Amniotic stem cell (primary cell): ENCODE results near the gene CDCA7L.
A peak's percentile ranks its signal among the peaks of the same experiment; 100 is the strongest.

Experiments
- DNase-seq: peaks from one replicate; lab custom pipeline; 2025; lab: John Stamatoyannopoulos, UW

The CDCA7L gene, protein sequence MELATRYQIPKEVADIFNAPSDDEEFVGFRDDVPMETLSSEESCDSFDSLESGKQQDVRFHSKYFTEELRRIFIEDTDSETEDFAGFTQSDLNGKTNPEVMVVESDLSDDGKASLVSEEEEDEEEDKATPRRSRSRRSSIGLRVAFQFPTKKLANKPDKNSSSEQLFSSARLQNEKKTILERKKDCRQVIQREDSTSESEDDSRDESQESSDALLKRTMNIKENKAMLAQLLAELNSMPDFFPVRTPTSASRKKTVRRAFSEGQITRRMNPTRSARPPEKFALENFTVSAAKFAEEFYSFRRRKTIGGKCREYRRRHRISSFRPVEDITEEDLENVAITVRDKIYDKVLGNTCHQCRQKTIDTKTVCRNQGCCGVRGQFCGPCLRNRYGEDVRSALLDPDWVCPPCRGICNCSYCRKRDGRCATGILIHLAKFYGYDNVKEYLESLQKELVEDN

DNA sequence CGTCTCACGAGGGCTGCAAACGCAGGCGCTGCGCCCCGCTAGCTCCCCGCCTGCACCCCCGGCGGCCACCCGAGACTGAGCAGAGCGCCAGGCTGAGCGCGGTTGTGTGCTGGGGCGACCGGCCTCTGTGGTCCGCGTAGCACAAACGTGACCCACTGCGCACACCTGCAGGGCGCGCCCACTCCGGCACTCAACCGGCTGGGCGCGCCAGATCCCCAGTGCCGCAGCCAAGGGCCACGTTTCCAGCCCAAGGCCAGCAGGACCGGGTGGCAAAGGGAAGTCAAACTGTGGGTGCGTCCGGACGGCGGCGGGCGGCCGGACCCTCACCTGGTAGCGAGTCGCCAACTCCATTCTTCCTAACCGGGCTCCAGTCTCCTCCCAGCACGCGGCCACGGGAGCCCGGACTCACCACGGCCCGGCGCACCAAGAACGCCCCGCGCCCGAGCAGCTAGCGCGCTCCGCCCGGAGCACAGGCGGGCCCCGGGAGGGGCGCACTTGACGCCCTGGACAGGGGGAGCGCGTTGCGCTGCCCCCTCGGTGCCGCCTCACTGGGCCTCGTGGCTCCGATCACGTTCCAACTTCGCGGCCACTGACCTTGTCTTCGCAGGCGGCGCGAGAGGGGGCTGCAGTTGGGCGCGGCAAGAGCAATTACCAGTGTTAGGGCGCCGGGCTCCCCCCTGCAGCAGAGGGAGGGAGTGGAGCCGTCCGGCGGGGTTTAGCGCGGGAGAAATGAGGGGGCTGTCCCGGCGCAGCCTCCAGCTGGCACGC, at the start of gene CDCA7L:
Gene CDCA7L (minus strand): TSS at position 446 of the 768 bp plus-strand sequence. CDS start 95 bp downstream, at position 351.
- peak; percentile 31 for DNase-seq

DNA sequence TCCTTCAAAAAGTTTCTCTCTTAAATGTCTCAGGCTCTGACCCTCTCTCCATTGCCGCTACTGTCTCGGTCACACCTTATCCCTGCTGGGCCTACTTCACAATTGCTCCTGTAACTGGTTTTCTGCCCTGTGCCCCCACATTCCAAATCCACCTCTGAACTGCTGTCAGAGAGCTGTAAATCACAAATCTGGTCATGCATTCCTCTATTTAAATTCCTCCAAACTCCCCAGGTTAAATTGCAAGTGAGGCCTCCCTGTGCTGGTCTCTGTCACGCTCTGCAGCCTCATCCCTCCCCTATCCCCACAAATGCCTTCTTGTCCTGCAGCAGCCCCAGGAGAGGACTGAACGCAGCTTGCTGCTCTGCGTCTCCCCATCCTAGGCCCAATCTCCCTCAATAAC, 40.4 kb upstream of the CDCA7L start:
- DNase-seq = no peak

DNA sequence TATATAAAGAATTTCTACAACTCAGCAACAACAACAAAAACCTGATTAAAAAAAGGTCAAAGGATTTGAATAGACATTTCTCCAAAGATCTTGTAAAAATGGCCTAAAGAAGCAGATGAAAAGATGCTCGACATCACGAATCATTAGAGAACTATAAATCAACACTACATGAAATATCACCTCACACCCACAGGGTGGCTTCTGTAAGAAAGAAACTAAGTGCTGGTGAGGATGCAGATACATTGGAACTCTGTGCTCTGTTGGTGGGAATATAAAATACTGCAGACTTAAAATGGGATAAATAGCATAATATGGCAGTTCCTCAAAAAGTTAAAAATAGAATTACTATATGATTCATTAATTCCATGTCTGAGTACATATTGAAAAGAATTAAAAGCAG, 38.3 kb upstream of the CDCA7L start:
- no peak for DNase-seq

DNA sequence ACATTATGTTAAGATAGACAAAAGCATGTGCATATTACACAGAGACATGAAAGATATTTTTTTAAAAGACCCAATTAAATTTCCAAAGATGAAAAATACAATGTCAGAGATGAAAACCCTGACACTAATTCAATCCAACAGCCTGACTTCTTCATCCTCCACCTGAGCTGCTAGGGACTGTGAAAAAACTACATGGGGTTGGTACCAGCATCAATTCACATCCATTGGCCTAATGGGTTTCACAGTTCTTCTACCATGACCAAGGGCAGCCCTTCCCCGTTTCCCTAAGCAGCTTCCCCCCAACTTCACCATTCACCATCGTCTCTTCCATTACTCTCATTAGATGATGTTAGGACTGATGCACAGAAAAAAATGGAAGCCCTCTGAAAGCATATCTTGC, 37.4 kb upstream of the CDCA7L start:
- DNase-seq = no peak

DNA sequence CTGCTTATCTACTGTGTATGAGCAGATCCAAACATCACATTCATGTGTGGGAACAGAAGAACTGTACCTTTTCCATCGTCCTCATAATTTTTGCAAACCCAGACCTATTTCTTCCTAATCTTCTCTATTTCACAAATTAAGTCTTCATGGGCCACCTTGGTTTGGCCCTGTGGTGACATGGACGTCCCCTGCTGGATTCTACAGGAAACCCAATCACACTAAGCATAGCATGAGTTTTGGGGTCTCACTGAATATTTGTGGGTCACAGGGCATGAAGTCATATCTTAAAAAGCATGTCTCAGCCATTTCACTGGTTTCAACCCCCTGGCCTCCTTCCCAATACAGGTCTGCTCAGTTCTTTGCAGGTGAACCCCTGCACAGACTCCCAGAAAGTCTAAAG, 35.8 kb upstream of the CDCA7L start:
- DNase-seq = no peak

DNA sequence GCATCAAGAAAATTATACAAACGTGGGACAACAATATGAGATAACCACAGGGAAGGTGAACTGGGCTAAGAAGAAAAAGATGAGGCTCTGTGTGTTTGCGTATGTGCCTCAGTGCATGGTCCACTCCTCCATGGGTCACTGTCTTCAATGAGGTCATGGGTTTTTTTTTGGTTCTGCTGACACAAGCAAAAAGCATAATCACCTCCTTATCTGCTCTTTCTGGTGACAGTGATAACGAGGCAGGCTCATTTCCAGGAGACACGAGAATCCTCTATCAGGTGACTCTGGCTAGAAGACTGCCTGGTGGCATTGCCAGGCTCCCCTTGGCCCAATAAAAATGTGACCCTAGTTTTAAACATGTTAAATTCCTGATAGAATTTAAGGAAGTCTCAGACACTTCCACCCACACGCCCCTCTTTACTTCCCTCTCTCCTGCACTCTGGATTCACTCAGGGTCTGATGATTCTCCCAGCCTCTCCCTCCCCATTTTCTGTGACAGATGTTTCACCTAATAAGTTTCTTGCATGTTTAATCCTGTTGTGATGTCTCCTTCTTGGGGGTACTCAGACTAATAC, 35.3 kb upstream of the CDCA7L start:
- DNase-seq = no peak

DNA sequence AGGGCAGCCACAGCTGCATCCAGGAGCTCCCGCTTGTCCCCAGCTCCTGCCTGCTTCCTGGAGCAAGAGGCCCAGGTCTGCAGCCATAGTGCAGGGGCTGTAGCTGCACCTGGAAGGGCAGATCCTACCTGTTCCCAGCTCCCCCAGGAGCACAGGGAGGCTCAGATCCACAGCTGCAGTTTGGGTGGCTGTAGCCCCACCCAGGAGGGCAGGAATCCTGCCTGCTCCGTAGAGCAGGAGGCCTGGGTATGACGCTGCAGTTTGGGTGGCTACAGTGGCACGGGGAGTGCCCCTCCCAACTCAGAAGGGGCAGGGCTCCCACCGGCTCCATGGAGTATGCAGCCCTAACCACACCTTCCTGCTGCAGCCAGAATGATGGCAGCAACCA, 26.7 kb upstream of the CDCA7L start:
- no peak for DNase-seq

DNA sequence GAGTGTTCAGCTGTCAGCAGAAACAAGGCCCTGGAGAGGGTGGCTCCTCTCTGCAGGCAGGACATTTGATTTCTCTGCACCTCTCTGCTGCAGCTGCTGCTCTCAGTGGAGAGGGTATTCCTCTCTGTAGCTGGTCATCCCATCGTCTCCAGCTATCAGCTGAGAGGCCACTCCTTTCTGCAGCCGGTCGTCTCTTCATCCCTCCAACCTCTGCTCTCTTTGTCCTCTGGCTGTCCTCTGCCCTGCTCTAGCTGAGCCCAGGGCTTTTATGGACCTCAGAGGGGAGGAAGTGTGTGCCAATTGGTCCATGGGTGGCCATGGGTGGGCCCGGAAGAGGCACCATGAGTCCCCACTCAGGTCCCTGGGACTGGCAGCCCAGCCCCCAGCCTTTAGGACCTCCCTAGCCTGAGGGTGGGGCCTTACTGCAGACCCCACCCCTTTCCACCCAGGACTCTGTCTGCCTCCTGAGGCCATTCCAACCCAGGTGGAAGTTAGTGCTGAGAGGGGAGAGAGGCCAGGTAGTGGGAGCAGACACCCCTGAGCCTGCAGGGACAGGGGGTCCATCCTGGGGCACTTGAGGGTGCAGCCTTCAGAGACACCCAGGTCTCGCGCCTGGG, 26.2 kb upstream of the CDCA7L start:
- DNase-seq = no peak

DNA sequence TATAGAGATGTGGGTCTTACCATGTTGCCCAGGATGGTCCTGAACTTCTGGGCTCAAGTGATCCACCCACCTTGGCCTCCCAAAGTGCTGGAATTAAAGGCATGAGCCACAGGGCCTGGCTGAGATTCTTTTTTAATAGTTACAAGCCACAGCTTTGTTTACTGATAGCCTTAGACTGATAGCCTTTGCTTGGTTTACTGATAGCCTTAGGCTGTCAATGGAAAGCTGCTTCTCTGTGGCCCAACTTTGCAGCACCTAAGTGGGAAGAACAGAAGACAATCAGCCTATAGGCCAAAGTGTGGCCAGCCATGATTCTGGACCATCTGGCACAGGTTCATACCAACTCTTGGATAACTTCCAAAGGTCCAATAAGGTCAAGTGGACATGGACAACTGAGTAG, 24.1 kb upstream of the CDCA7L start:
- DNase-seq = no peak

DNA sequence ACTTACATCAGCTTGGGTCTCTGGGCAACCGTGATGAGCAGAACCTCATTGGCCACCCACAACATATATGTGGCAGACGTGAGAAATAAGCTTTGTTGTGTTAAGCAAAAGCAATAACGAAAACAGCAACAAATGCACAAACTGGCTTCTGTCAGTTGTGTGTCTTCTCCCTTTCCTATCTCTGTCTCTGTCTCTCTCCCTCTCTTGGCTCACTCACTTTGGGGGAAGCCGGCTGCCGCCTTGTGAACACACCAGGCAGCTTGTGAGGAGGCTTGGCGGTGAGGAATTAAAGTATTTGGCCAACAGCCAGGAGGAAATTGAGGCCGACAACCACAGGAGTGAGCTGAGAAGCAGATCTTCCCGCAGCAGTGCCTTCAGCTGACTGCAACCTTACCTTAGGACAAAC, 21.9 kb upstream of the CDCA7L start:
- no peak for DNase-seq

DNA sequence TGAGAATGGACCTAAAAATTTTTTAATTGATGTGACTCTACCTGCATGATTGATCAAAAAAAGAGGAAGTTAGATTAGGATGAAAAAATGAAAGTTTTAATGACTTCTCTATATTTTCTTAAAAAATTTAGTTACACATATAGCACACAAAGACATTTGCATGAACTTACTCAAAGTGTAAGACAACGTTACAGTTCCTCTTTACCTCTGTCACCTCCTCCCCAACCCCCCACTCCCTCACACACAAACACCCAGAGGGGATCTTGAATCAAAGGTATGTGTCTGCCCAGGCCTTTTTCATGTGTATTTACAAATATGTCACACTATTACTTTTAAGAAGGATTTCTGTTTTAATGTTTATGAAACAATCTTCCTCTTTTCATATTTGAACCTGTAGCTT, 20.6 kb upstream of the CDCA7L start:
- DNase-seq = no peak

DNA sequence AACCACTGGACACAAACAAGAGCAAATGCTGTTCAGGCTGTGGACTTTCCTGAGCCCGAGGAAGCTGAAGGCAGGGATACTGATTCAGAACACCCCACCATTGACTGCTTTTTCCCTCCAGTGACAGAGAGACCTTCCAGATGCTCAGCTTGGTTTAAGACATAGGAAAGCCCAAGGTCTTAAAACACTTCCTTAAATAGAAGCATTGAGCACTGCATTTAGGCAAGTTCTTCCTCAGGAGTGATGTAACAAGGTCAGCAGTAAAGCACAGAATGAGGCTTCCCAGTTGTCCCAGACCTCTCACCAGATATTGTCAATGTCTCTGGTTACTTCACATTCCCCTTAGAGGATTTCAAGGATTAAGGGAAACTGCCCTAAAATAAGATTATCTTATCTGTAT, 19.6 kb upstream of the CDCA7L start:
- no peak for DNase-seq

DNA sequence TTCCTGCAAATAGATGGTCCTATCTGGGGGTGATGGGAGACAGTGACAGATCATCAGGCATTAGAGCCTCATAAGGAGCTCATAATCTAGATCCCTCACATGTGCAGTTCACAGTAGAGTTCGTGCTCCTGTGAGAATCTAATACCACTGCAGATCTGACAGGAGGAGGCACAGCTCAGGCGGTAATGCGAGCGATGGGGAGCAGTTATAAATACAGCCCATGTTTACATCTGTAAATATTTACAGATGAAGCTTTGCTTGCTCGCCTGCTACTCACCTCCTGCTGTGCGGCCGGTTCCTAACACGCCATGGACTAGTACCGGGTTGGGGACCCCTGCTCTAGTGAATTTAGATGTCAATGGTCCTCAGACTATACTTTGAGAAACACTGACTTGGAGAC, 17.0 kb upstream of the CDCA7L start:
- DNase-seq = no peak

DNA sequence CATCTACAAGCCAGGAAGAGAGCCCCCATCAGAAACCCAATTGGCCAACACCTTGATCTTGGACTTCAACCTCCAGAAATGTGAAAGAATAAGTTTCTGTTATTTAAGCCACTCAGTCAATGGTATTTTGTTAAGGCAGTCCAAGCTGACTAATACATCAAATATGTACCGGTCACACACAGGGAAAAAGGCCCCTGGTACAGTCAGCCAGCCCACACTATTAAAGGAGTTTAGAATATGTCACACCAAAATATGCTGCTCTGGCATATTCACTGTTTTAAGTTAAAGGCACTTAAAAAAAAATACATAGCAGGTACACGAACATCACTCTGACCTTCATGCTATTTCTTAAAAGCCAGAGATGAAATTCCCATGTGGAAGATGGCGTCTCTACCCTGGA, 15.2 kb upstream of the CDCA7L start:
- DNase-seq = peak; percentile 19

DNA sequence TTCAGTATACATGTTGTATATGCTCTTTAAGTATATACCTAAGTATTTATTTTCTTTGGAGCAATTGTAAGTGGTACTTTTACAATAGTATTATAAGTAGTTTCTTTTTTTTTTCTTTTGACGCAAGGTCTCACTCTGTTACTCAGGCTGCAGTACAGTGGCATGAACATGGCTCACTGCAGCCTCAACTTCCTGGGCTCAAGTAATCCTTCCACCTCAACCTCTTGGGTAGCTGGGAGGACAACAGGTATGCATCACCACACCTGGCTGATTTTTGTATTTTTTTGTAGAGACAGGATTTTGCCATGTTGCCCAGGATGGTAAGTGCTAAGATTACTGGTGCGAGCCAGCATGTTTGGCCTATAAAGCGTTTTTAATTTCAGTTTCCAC, 13.7 kb upstream of the CDCA7L start:
- DNase-seq = no peak

DNA sequence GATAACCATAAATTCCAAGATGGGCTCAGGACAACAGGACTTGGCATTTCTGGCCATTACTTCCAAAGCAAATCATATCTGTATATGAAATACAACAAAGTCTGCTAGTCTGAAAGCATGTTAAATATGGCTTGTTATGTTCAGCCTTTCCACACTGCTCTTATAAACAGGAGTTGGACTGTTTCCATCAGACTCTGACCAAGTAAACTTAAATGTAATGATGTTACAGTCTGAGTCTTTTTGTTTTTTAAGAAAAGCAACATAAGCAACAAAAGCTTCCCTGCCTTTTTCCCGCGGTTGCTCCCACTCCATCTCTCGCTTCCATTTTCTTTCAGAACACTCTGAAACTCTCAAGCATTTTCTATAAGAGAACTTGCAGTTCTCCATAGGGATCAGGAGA, 8.1 kb upstream of the CDCA7L start:
- DNase-seq = no peak

DNA sequence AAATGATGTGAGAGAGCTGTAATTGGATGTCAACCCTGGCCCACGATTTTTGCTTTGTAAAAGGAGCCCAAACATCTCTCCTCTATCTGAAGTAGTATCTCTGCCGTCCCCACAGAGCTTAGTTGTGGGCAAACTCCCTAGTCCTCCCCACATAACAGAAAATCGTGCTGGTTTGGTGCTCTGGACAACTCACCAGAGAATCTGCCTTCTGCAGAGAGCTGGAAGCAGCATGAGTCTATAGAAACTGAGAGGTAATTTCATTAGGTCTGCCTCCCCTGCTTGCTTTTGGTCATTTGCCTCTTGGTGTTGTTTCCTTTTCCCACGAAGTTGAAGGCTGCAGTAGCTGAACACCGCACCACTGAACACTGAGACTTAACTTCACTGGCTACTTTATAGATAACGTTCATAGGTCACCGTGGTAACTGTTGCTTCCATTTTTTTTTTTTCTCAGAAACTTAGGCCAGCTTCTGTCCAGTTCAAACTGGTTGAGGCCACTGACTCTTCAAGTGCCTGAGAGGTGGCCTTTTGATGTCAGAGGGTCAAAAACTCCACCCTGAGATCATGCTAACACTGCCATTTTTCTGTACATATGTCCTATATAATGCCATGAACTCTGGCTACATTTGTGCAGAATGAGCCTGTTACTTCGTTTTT, 3.3 kb upstream of the CDCA7L start:
- DNase-seq = no peak

DNA sequence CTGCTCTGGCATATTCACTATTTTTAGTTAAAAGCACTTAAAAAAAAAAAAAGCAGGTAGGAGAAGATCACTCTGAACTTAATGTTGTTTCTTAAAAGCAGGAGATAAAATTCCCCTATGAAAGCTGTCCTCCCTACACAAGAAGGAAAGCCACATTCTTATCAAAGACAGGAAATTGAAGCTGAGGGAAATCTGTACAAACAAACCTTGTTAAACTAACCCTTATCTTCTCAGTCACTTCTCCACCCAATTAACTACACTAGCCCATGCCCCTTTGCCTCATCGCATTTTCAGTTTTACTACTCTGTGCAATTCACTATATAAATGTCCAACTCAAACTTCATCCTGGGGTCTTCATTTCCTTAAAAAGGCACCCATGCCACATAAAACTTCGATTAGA, 2.7 kb upstream of the CDCA7L start:
- no peak for DNase-seq

DNA sequence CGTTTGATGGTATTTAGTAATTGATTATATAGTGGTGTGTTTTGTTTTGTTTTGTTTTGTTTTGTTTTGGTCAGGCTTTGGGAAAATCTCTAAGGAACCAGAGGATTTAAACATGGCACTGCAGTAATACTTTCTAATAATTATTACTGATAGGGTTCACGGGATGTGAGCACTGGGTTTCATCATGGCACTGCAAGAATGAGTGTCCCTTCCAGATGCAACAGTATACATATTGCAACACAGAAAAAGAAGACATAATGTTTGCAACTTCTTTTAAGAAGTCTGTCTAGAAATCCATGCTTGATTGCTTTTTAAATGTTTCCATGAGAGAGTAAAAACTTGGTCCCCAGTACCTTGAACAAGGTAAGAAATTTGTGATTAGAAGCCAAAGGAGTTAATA, 2.2 kb upstream of the CDCA7L start:
- no peak for DNase-seq

DNA sequence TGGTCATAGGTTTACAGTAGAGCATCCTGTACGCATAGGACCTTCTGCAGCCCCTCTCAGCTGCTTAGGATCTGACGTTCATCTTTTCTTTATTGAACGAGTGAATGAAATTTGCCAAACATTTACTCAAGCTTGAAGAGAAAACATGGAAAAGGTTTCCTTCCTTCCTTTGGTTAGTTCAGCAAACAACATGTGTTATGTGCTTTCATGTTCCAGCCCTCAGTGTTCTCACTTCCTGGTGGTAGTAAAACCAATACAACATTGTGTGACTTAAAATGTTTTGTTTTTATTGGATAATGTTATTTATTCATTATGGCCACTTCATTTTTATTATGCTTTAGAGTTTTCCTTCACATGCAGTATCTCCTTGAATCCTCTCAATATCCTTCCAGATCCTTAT, 1.4 kb upstream of the CDCA7L start:
- DNase-seq = no peak

DNA sequence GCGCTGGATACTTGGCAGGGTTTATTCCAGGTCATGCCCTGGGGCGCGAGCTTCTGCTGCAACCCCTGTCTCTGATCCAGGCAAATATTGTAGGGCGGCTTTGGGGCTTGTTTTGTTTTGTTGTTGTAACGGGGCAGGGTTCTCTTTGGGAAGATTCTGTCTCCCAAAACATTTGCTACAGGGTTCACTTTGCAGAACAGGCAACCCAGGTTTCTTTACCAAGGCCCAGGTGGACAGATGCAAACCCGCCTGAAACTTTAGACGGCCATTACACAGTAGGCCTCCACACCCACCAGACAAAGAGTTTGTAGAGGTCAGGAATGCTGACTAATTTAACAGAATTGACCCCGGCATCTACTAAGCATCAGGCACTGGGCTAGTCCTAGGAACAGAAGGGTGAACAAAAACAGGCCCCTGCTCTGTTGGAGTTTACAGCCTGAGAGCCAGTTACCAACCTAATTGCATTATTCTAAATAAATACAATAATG, 567 bp upstream of the CDCA7L start:
- DNase-seq = no peak
